ENCODE results near the gene OR5AK2. TPM values are rescaled to one million over a fixed set of nuclear protein-coding genes. Genes with fewer than 3 reads are reported as not detected.

OR5AK2 gene
- total RNA-seq, 2 experiments from 2014 or later = not detected

DNA sequence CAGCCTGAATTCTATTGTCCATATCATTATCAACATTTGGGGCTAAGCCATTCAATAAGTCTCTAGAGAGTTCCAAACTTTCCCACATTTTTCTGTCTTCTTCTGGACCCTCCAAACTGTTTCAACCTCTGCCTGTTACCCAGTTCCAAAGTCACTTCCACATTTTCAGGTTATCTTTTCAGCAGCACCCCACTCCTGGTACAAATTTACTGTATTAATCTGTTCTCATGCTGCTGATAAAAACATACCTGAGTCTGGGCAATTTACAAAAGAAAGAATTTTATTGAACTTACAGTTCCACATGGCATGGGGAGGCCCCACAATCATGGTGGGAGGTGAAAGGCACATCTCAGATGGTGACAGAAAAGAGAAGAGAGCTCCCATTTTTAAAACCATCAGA is 5.8 kb downstream of the OR5AK2 start:
- no peak overlapping the region for H3K4me3 Mint-ChIP-seq
- no peaks in the 10 kb centered on the region for H3K27me3 ChIP-seq (ENCODE audit: control insufficient read depth in 1 of 2, insufficient read depth in 2 of 2, low read length in 2 of 2)
- TF ChIP-seq, protein P1, sequence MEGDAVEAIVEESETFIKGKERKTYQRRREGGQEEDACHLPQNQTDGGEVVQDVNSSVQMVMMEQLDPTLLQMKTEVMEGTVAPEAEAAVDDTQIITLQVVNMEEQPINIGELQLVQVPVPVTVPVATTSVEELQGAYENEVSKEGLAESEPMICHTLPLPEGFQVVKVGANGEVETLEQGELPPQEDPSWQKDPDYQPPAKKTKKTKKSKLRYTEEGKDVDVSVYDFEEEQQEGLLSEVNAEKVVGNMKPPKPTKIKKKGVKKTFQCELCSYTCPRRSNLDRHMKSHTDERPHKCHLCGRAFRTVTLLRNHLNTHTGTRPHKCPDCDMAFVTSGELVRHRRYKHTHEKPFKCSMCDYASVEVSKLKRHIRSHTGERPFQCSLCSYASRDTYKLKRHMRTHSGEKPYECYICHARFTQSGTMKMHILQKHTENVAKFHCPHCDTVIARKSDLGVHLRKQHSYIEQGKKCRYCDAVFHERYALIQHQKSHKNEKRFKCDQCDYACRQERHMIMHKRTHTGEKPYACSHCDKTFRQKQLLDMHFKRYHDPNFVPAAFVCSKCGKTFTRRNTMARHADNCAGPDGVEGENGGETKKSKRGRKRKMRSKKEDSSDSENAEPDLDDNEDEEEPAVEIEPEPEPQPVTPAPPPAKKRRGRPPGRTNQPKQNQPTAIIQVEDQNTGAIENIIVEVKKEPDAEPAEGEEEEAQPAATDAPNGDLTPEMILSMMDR (IDR thresholded peaks at IDR 0.05) = no peak
- H3K27ac Mint-ChIP-seq = no peak overlapping the region
- no peak for DNase-seq
- H3K36me3 Mint-ChIP-seq (ENCODE audit: low read depth) = no peaks in the 10 kb centered on the region
- POLR2A ChIA-PET = no interaction called here
- intact Hi-C loops (cut with DNase I, micrococcal nuclease) = no loop called here
- CTCF ChIA-PET = no interaction called here
- H3K4me1 ChIP-seq (ENCODE audit: insufficient read depth, low read length) = no peaks in the 10 kb centered on the region
- H3K27me3 Mint-ChIP-seq = no peaks in the 10 kb centered on the region
- ATAC-seq (ENCODE audit: poor library complexity) = no peak
- peaks cover 5 to 13% of the 10 kb centered on the region in 2 experiments for H3K9me3 ChIP-seq (ENCODE audit: control insufficient read depth in 1 of 2, insufficient read depth in 1 of 2, low read length in 2 of 2)
- no peak overlapping the region for H3K27ac ChIP-seq (ENCODE audit: low read depth in 1 of 2, low read length in 2 of 2)
- no peak overlapping the region for H3K4me3 ChIP-seq (ENCODE audit: low read length)
- H3K9me3 Mint-ChIP-seq = peaks cover 22% of the 10 kb centered on the region
- H3K36me3 ChIP-seq (ENCODE audit: insufficient read depth, low read length) = no peaks in the 10 kb centered on the region
- H3K4me1 Mint-ChIP-seq (ENCODE audit: low read depth) = no peaks in the 10 kb centered on the region

DNA sequence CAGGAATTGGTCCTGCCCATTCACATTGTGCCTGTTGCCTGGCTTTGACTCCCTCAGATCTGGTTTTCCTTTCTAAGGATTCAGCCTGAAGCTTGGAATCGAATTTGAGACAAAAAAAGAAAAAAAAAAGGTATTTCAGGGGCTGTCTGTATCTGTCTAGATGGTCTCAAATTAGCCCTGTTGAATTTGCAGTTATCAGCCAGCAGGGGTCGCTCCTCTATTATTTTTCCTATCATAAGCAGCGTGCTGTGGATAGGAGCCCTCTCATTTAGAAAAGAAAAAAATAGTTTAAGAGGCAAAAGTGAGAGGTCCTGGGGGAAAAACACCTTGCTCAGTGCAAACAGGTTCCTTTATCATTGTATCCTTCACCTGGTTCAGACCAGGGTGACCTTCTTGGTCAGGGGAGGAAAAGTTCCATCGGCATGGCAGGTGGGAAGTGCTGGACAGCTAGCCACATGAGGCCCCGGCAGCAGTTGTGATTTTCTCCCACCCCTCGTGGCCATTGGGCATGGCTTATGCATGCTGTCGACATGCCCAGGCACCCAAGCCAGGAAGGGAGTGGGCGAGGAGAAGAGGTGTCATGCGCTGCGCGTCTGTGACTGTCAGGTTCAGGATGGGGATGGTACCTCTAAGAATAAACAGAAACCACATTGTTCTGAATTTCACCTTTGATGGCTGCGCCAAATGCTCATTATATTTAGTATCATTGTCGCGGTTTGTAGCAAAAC is 13.1 kb downstream of the OR5AK2 start:
- Histone ChIP-seq H3K36me3 (ENCODE audit: insufficient read depth, low read length) (no peaks in the 10 kb centered on the region), H3K9me3 (ENCODE audit: control insufficient read depth in 1 of 2, insufficient read depth in 1 of 2, low read length in 2 of 2) (peaks cover 7 to 30% of the 10 kb centered on the region in 2 experiments), H3K4me3 (ENCODE audit: low read length) (no peak overlapping the region), H3K4me1 (ENCODE audit: insufficient read depth, low read length) (no peaks in the 10 kb centered on the region), H3K27me3 (ENCODE audit: control insufficient read depth in 1 of 2, insufficient read depth in 2 of 2, low read length in 2 of 2) (no peaks in the 10 kb centered on the region), H3K27ac (ENCODE audit: low read depth in 1 of 2, low read length in 2 of 2) (no peak overlapping the region)
- Mint-ChIP-seq H3K36me3 (ENCODE audit: low read depth) (no peaks in the 10 kb centered on the region), H3K4me3 (no peak overlapping the region), H3K9me3 (peaks cover 4% of the 10 kb centered on the region), H3K4me1 (ENCODE audit: low read depth) (no peaks in the 10 kb centered on the region), H3K27me3 (no peaks in the 10 kb centered on the region), H3K27ac (no peak overlapping the region)
- ChIA-PET CTCF (no interaction called here), POLR2A (no interaction called here)
- no peak for ATAC-seq (ENCODE audit: poor library complexity)
- no peak for DNase-seq
- intact Hi-C loops (cut with DNase I, micrococcal nuclease) = no loop called here
- TF ChIP-seq, protein P1 (IDR thresholded peaks at IDR 0.05) = no peak

DNA sequence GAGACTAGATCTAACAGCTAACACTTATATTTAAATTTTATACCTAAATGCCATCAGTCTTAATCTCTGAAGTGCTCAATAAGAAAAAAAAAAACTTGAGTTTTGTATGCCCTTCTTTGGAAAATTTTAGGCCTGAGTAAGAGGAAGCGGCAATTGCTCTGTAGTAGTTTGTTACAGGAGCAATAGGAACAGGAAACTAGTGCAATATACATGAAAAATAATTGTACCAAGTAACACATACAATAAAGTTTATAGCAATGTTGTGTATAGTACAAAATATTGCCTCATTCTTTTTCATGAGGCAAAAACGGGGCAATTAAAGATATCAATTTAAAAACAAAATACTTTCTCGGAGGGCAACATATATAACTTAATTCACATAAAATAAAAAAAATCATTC is 19.7 kb downstream of the OR5AK2 start:
- no peak for DNase-seq
- no peak for ATAC-seq (ENCODE audit: poor library complexity)
- H3K4me1 ChIP-seq (ENCODE audit: insufficient read depth, low read length) = no peaks in the 10 kb centered on the region
- no peaks in the 10 kb centered on the region for H3K36me3 ChIP-seq (ENCODE audit: insufficient read depth, low read length)
- intact Hi-C loops (cut with DNase I, micrococcal nuclease) = no loop called here
- ChIA-PET POLR2A (no interaction called here), CTCF (no interaction called here)
- no peak overlapping the region for H3K27ac ChIP-seq (ENCODE audit: low read depth in 1 of 2, low read length in 2 of 2)
- H3K27me3 ChIP-seq (ENCODE audit: control insufficient read depth in 1 of 2, insufficient read depth in 2 of 2, low read length in 2 of 2) = no peaks in the 10 kb centered on the region
- no peaks in the 10 kb centered on the region for H3K27me3 Mint-ChIP-seq
- no peaks in the 10 kb centered on the region for H3K4me1 Mint-ChIP-seq (ENCODE audit: low read depth)
- H3K9me3 Mint-ChIP-seq = no peaks in the 10 kb centered on the region
- H3K27ac Mint-ChIP-seq = no peak overlapping the region
- H3K36me3 Mint-ChIP-seq (ENCODE audit: low read depth) = no peaks in the 10 kb centered on the region
- H3K4me3 Mint-ChIP-seq = no peak overlapping the region
- H3K9me3 ChIP-seq (ENCODE audit: control insufficient read depth in 1 of 2, insufficient read depth in 1 of 2, low read length in 2 of 2) = peaks cover 0 to 12% of the 10 kb centered on the region in 2 experiments
- H3K4me3 ChIP-seq (ENCODE audit: low read length) = no peak overlapping the region
- TF ChIP-seq, protein P1 (IDR thresholded peaks at IDR 0.05) = no peak

All from CD4-positive, alpha-beta T cell (primary cell).